ENCODE data around the gene PEX10.
A peak's percentile ranks its signal among the peaks of the same experiment; 100 is the strongest.

PEX10 gene

DNA sequence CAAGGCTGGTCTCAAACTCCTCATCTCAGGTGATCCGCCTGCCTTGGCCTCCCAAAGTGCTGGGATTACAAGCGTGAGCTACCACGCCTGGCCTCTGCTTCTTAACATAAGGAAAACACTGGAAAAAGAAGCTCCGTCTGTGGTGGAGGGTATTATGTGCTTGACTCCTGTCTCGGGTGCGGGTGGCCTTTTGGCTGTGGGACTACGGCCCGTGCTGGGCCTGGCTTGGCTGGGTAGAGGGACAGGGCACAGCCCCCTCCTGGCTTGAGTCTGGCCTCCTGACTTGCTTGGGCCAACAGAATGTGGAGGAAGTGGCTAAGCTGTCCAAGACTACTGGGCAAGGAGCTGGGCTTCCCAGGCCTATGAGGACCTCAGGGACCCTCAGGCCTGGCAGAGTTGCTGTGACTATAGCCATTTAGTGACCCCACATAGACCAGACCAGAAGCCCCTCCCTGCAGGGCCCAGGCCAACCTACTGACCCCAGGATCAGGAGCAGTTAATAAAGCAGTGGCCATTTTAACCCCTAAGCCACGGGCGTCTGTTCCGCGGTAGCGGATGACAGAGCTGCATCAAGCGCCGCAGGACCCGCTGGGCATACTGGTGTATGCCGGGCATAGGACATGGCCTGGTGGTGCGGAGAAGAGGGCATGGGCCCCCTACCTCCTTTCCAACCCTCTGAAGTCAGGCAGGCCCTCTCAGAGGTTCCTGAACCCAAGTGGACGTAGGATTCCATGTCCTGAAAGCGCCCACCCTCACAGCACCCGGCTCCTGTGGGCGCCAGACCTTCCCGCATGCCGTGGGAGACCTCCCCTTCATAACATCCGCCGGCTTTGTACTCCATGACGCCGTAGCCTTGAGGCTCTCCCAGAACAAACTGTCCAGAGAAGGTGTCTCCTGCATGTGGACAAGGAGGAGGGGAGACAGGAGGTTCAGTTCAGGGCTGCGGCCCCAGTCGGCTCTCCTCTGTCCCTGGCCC is 25.4 kb downstream of the PEX10 start:
- no peak for ATAC-seq

GRCh38 chr1:2385606-2386280 is 26.6 kb downstream of the PEX10 start:
- no peak for ATAC-seq

DNA sequence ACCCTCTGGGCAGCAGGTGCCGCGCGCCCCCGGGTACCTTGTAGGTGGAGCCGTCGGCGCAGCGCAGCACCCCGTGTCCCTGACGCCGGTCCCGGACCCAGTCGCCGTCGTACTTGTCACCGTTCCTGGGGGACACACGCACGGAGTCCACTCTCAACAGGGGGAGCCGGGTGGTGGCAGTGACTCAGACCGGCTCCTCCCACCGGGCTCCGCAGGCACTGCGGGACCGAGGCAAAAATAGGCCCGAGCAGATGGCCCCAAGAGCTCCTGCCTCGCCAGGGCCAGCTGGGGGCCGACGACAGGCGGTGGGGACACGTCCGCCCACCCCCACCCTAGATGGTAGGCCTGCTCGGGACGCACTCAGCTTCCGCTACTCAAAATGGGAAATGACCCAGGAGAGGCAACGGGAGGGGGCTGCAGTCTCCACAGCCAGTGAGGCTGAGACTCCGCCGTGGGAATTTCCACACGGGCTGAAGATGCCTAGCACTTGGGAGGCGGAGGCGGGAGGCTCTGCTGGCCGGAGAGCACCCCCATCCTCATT is 27.4 kb downstream of the PEX10 start:
- no peak for ATAC-seq

GRCh38 chr1:2384130-2384860 is 28.1 kb downstream of the PEX10 start:
- no peak for ATAC-seq

DNA sequence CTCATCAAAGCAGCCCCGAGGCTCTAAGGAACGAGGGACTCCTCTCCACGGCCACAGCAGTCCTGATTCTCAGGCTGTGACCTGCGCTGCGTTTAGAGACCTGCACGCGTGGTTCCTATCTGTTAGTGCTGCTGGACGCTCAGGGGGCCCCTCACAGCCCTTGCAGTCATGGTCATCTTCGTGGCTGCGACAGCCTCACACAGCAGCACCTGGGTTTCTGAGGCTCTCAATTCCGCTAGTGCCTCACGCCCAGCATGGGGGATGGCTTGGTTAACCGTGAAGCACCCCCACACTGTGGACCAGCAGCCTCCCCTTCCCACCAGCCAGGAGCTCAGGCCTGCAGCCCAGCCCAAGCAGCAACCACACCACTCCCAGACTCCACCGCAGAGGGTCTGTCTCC is 28.8 kb downstream of the PEX10 start:
- ATAC-seq = no peak

- peak in 1 of 2 donors; percentile 22 for ATAC-seq
These were observed 29.6 kb downstream of the PEX10 start for GRCh38 chr1:2382621-2383361.

DNA sequence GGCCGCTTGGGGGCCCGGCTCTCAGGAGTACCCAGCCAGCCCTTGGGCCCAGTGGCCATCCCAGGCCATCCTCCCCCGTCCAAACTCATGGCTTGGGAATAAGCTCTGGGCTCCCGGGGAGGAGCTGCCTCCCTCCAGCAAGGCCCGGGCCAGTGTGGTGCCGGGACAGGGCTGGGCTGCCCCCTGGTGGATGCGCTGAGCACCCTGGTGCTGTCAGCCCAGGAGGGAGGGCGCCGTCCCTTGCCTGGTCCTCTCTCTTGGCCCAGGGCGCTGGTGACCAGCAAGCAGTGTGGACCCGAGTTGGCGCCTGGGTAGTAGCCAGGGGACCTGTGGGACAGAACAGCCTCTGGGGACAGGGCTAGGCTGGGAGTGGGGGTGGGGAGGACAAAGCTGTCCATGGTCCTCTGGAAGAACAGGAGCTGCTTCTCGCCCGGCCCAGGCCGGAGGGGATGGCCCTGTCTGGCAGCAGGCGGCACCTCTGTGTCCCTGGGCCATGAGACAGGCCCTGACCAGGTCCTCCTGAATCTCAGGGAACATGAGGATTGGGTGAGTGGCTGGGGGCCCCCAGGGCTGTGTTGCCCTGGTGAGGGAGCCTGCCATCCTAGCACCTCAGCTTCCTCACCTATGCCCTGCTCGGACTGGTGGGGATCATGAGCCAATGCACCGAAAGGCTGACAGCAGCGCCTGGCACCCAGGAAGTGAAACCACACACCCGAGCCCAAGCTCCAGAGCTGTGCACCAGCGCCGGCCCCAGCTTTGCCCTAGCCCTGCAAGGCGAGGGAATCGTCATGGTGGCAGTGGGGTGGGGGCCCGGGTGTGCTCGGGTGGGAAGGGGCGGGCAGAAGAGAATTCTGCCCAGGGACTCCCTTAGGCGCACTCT is 30.4 kb downstream of the PEX10 start:
- ATAC-seq = peak; percentile 96

GRCh38 chr1:2380816-2381591 is 31.4 kb downstream of the PEX10 start:
- no peak for ATAC-seq

- ATAC-seq = no peak
These were observed 32.5 kb downstream of the PEX10 start for GRCh38 chr1:2379733-2380404.

DNA sequence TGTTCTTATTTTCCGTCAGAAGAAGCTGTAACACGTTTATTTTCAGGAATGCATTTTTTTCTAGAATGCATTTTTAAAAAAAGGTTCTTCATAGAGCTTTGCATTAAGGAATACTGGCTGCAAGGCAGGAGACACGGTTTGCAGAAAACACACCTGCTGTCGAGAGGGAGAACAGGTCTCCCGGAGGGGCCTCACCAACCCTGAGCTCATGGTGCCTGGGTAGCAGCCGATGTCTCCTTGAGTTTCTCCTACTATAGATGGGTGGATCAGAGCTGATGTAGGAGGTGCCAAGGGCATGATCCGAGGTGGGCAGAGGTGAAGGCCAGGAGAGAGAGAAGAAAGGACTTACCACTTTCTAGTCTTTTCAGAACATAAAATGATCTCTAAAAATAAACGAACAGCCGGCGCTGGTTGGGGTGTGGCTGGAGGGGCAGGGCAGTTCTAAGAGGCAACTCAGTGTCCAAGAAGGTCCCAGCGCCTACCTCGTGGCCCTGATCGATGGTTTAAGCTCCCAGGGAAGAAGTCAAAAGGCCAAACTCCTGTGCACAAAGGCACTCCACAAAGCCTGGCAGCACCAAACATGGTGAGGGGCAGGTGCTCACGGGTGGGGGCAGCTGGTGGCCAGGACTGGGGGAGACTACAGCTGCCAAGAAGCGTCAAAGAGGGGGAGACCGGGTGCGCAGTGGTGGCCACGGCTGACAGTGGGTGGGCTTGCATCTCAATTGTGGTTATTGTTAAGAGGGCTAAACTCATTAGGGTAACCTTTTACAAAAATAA is 33.2 kb downstream of the PEX10 start:
- no peak for ATAC-seq

DNA sequence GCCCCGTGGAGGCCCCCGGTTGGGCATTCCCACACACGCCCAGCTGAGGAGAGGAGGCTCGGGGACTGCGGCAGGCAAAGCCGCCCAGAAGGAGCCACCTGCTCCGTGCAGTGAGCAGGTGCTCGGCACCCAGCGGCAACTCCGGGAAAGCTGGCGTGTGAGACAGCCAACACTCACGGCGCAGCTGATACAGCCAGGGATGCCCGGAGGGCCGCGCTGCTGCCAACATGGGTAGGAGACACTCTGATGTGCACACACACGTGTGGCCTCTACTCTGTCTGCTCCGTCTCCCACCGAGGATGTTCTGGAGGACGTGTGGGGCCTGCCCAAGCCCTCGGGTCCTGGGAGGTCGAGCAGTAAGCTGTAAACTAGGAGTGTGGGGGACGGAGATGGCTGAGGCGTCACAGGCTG is 33.9 kb downstream of the PEX10 start:
- no peak for ATAC-seq

GRCh38 chr1:2377751-2378440 is 34.5 kb downstream of the PEX10 start:
- no peak for ATAC-seq

- no peak for ATAC-seq
These were observed 35.3 kb downstream of the PEX10 start for GRCh38 chr1:2376931-2377672.

GRCh38 chr1:2376261-2376741 is 36.1 kb downstream of the PEX10 start:
- ATAC-seq = no peak

DNA sequence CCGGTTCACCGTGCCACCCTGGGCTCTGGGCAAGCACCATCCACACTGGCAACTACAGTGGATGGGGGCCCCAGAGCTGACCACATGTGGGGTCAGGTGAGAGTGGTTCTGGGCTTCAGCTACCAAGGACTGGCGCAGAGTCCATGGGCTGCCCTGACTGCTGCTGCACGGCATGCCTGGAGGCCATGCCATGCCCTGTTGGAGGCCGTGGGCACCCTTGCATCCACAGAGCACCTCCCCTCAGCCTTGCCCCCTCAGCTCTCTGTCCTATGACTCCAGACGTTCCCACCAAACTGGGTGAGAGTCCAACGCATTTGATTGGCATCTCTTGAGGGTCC is 36.5 kb downstream of the PEX10 start:
- no peak for ATAC-seq

GRCh38 chr1:2375246-2375922 is 37.0 kb downstream of the PEX10 start:
- no peak for ATAC-seq

Measured in activated CD4-positive, CD25-positive, alpha-beta regulatory T cell treated with anti-CD3 and anti-CD28 coated beads, Interleukin-2, amount 50 U/mL, for 24 hours (primary cell).